ENCODE measurements around the gene TMED1.

Gene TMED1

DNA sequence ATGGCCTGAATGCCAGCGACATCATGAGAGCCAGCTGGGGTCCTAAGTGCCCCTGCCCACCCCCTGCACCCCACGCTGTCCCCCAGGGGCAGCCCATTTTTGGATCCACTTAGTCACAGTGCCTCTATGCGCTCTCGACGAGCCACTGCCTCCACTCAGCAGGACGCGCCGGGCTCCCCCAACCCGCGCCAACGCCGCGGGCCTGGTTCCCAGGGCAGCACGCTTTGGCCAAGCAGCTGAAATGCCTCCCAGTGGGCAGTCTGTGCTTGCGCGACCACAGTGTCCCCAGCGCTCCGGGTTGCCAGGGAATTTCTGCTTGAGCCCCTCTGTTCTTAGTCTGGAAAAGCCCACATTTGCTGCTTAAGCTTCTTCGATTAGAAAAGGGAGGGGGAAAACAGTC, 39.4 kb downstream of the TMED1 start:
- H3K27ac Mint-ChIP-seq = no peak overlapping the region
- H3K4me3 Mint-ChIP-seq = no peak overlapping the region
- H3K9me3 Mint-ChIP-seq = no peaks in the 10 kb centered on the region
- peaks cover 50% of the 10 kb centered on the region for H3K36me3 Mint-ChIP-seq (ENCODE audit: low read depth)
- no peaks in the 10 kb centered on the region for H3K27me3 Mint-ChIP-seq (ENCODE audit: low read depth)
- peaks cover 53% of the 10 kb centered on the region for H3K4me1 Mint-ChIP-seq (ENCODE audit: low read depth)

GRCh38 chr19:10789866-10790265, 46.1 kb downstream of the TMED1 start:
- no peaks in the 10 kb centered on the region for H3K27me3 Mint-ChIP-seq (ENCODE audit: low read depth)

DNA sequence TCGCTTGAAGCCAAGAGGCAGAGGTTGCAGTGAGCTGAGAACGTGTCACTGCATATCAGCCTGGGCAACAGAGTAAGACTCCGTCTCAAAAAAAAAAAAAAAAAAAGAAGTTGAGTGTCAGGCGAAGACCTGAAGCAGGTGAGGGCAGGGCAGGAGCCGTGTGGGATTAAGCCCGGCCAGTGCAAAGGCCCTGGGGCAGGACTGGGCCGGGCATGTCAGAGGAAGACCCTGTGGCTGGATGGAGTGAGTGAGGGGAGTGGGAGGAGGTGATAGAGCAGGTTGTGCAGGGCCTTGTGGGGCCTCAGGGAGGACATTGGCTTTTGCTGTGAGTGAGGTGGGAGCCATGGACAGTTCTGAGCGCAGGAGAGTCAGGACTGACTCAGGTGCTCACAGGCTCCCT, 47.9 kb downstream of the TMED1 start:
- H3K27me3 Mint-ChIP-seq (ENCODE audit: low read depth) = no peaks in the 10 kb centered on the region
- H3K4me3 Mint-ChIP-seq = no peak overlapping the region
- peaks cover 52% of the 10 kb centered on the region for H3K36me3 Mint-ChIP-seq (ENCODE audit: low read depth)
- H3K4me1 Mint-ChIP-seq (ENCODE audit: low read depth) = peaks cover 13% of the 10 kb centered on the region
- no peaks in the 10 kb centered on the region for H3K9me3 Mint-ChIP-seq
- peak overlapping the region; percentile 63 for H3K27ac Mint-ChIP-seq

More at GRCh38 chr19:10789866-10790265, 46.1 kb downstream of the TMED1 start:
- H3K9me3 Mint-ChIP-seq = no peaks in the 10 kb centered on the region
- peaks cover 20% of the 10 kb centered on the region for H3K4me1 Mint-ChIP-seq (ENCODE audit: low read depth)
- H3K4me3 Mint-ChIP-seq = no peak overlapping the region
- H3K27ac Mint-ChIP-seq = no peak overlapping the region
- H3K36me3 Mint-ChIP-seq (ENCODE audit: low read depth) = peaks cover 53% of the 10 kb centered on the region

- H3K4me1 Mint-ChIP-seq (ENCODE audit: low read depth) = peaks cover 20% of the 10 kb centered on the region
- H3K27me3 Mint-ChIP-seq (ENCODE audit: low read depth) = no peaks in the 10 kb centered on the region
- no peak overlapping the region for H3K4me3 Mint-ChIP-seq
- H3K36me3 Mint-ChIP-seq (ENCODE audit: low read depth) = peaks cover 64% of the 10 kb centered on the region
- no peaks in the 10 kb centered on the region for H3K9me3 Mint-ChIP-seq
- peak overlapping the region; percentile 49 for H3K27ac Mint-ChIP-seq
Measured at GRCh38 chr19:10784257-10784656, 51.8 kb downstream of the TMED1 start.

DNA sequence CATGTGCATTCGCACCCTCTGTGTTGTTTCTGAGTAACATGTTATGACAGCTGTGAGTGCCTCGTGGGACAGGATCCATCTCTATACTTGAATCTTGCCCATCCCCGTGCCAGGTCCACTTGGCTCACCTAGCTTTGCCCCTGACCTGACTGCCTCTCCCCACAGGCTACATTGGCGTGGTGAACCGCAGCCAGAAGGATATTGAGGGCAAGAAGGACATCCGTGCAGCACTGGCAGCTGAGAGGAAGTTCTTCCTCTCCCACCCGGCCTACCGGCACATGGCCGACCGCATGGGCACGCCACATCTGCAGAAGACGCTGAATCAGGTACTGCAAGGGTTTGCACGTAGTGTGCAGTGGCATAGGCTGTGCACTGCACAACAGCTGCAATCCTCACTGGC, 53.2 kb downstream of the TMED1 start:
- Mint-ChIP-seq H3K9me3 (no peaks in the 10 kb centered on the region), H3K27me3 (ENCODE audit: low read depth) (no peaks in the 10 kb centered on the region), H3K36me3 (ENCODE audit: low read depth) (peaks cover 57% of the 10 kb centered on the region), H3K4me3 (no peak overlapping the region), H3K27ac (peak overlapping the region; percentile 69), H3K4me1 (ENCODE audit: low read depth) (peaks cover 17% of the 10 kb centered on the region)
